GM19035 (cell line): ENCODE measurements around the gene ACTA2.

Experiments
- ATAC-seq: cut with Tn5 transposase; IDR thresholded peaks from one replicate; pipeline ENCODE4 v1.9.1; 2021; ENCODE audit not compliant: unreplicated experiment

The ACTA2 gene

DNA sequence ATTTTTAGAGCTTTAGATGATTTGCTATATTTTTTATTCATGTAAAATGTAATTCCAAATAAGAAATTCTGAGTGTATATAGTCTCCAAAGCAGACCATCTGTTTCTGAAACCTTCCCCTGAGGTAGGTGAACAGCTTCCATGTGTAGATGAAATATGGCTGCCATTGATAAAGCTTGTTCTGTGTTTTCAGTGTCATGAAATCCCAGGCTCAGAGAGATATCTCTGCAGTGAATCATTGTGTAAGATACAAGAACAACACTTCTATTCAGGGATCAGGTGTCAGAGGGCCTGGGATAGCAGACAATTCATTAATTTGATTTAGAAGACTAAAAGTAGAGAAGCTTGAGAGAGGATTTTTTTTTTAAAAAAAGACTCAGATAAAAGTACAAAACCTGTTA, 29.1 kb downstream of the ACTA2 start:
- no peak for ATAC-seq

- no peak for ATAC-seq
Observed at GRCh38 chr10:88922041-88922440, 30.5 kb downstream of the ACTA2 start.

GRCh38 chr10:88920986-88921593, 31.5 kb downstream of the ACTA2 start:
- no peak for ATAC-seq

DNA sequence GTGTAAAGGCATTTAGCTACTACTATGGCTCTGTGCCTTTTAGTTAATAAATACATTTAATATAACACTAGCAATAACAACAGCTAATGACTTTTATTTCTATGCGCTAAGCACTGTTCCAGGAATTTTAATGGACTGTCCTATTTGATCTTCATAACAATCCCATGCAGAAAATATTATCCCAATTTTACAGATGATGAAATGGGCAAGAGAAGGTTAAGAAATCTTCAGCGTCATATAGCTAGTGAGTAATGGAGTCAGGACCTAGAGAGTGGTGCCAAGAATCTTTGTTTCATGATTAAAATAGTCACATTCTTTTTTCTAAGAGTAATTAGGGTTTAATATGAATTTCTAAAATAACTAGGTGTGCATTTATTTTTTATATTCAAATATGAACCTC, 32.4 kb downstream of the ACTA2 start:
- ATAC-seq: no peak

DNA sequence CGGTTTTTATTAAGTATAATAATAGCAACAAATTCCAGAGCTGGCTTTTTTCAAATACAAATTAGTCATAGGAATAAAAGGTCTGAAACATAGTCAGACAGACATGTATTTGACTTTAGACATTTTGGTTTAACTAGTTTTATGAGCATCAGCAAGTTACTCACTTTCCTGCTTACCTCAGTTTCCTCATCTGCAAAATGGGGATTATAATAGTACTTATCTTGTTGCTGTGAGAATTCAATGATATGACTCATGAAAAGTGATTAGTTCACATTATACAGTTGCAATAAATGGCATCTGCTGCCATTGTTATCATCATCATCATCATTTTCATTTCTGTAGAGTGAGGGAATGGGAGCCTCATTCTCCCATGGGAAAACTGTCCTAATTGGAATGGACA, 33.5 kb downstream of the ACTA2 start:
- ATAC-seq: no peak

GRCh38 chr10:88918191-88918905, 34.2 kb downstream of the ACTA2 start:
- ATAC-seq: no peak

GRCh38 chr10:88916986-88917385, 35.6 kb downstream of the ACTA2 start:
- no peak for ATAC-seq

DNA sequence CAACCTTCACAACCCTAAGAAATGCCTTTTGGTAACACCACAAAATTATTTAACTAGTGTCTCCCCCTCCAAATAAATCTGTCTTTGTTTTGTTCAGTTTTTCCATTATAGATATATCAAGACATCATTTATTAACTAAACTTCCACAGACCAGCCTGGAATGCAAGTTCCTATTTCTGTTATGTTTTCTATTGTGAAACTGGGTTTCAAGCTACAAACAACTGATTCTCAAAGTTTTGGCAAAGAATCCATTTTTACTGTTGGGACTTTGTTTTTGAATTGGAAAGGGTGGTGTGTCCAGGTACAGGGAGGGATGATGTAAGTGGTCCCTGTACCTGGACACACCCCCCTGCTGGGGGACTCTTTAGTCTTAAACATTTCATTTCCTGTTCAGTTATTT, 36.3 kb downstream of the ACTA2 start:
- ATAC-seq: no peak

DNA sequence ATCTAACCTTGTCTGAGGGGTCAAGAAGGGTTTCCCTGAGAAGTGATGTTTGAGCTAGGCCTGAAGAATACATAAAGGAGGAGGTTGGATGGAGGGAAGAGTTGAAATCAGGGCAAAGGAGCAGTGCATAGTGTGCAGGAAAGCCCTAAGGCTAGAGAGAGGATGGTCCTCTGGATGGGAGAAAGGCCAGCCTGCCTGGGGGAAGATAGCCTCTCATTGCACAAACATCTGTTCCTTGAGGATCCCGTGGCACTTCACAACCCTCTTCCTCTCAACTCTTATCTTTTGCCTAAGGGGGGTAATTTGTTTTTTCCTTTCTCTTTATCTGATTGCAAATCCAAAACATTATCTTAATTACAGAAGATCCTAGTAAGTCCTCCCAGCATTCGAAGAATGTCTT, 36.8 kb downstream of the ACTA2 start:
- ATAC-seq: no peak

GRCh38 chr10:88913788-88914187, 38.8 kb downstream of the ACTA2 start:
- no peak for ATAC-seq

DNA sequence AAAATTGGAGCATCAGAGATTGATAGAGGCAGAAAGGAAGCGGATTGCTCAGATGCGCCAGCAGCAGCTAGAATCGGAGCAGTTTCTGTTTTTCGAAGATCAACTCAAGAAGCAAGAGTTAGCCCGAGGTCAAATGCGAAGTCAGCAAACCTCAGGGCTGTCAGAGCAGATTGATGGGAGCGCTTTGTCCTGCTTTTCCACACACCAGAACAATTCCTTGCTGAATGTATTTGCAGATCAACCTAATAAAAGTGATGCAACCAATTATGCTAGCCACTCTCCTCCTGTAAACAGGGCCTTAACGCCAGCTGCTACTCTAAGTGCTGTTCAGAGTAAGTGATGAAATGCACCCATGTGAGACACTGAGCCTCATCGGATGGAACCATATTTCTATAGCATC, 39.4 kb downstream of the ACTA2 start:
- no peak for ATAC-seq

- ATAC-seq: no peak
Observed at GRCh38 chr10:88911851-88912250, 40.7 kb downstream of the ACTA2 start.

DNA sequence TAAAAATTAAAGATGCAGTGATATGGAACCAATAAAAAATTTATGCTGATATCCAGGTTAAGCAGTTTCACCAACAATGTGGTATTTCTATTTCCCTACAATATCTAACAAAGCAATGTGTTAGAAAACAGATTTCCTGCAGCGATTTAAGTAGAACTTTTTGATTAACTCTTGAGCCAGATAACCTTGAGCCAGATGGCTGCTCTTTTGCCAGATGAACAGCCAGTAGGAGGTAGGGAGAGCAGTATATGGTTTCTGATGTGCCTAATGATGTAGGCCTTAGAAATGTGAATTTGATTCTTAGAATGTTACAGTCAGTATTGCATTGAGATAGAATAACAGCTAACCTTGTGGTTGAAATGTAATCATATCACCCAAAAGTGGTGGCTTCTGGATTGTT, 41.5 kb downstream of the ACTA2 start:
- no peak for ATAC-seq

GRCh38 chr10:88908194-88908593, 44.4 kb downstream of the ACTA2 start:
- no peak for ATAC-seq

DNA sequence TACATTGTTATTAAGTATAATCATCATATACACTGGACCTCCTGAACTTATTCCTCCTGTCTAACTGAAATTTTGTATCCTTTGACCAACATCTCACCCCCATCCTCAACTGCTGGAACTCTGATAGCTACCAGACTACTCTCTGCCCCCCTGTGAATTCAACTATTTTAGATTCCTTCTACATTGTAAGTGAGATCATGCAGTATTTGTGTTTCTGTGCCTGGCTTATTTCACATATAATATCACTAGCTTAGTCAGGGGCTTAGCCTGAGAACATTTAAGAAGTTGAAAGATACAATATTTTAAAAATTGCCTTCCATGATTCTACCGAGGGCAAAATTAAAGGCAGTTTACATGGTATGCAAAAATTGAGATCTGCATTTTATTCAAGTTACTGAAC, 45.7 kb downstream of the ACTA2 start:
- no peak for ATAC-seq

- ATAC-seq: no peak
Observed at GRCh38 chr10:88903715-88904114, 48.9 kb downstream of the ACTA2 start.

DNA sequence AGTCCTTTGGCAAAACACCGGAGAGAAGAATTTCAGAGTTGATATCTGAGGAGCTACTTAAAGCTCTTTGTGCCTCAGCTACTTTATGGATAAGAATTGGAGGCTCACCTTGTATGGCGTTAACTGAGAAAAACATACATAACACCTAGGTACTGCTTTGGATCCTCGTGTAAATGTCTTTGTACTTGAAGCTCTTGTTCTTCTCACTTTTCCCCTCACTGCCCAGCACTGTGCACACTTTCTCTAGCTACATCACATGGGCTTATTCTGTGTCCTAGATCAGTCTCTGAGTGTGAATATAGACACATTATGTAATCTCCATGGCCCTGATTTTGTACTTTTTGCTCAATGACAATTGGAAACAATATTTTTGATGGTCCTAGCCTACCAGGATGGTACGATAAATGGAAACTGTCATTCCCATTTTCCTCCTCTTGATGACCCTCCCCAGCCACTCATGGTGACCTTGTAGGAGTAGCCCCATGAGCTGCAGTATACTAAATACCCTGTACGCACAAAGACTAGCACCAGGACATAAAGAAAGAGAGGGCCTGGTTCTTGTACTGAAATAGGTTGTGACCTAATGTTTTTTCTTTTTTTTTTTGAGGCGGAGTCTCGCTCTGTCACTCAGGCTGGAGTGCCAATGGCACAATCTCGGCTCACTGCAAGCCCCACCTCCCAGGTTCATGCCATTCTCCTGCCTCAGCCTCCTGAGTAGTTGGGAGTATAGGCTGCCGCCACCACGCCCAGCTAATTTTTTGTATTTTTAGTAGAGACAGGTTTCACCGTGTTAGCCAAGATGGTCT, 50.4 kb downstream of the ACTA2 start:
- ATAC-seq: peak; percentile 52

DNA sequence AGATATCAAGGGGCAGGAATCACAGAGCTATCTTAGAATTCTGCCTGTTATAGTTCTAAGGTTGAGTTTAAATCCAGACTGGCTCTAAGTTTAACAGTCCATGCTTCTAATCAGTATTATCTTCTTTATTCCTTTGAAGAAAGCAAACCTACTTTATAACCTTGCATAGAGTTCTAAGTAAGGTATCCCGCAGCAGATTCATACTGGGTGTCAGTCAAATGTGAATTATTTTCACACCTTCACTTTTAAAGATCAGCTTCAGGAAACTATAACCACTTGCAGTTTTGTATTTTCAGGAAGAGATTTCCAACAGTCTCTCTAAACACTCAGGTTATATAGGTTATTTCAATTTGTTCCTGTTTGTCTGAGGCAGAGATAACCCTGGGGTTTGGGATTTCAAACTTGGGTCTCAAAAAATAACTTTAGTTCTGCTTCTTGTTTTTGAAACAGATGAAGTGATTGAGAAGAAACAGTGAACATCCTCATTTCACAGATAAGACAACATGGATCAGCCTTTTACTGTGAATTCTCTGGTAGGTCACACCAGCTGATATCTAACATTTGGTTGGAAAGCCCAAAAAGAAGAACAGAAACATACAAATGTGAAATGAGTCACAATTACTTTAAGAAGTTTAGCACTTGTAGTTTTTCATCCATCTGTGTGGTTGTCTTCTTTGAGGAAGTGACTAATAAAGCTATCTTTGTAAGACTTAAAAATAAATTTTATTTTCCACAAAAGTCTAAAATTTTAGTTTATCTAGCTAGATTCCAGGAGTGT, 51.2 kb downstream of the ACTA2 start:
- ATAC-seq: peak; percentile 82

DNA sequence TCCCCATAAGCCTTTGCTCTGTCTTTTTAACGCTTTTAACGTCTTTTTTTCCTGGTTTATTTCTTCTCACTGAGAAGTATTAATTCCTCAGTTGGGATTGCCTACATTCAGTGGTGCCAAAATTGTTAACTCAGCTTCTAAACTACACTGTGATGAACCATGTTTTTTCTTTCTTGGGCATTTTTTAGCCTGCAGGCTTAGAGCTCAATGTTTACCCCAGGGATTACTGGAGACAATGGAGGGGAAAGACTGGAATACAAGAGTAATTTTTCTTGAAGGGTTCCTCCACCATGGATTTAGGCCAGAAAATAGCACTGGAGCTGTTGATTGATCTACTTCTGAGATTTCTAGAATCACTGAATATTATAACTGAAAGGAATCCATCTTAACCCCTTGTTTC, 52.7 kb downstream of the ACTA2 start:
- ATAC-seq: no peak

DNA sequence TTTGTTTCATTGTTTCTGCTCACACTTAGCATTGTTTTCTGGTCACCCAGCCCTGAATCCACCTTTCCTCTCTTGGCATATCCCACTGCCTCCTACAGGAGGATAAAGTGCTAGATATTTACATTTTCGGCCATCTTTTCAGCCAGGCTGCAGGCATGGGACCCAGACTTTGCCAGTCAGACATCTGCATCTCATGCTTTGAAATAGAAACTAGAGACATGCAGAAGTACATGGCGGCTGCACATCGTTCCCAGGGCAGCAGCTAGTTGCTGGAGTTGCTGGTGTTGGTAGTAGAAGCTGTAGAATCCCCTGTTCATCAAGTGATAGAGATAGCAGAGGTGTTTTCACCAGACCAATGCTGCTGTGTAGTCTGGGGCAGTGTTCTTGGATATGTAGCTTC, 53.8 kb downstream of the ACTA2 start:
- no peak for ATAC-seq
